NB4 (cell line): ENCODE measurements around the gene MICAL2.

Experiments used
- DNase-seq: peaks from one replicate; pipeline ENCODE4 v3.0.0; 2010; ENCODE audit warnings: low read depth
- H3K4me3 ChIP-seq: one replicate; pipeline ENCODE4 v1.5.1; 2011; ENCODE audit warnings: mild to moderate bottlenecking, low read depth, low read length, moderate library complexity
- CTCF ChIP-seq: IDR thresholded peaks from one replicate; pipeline ENCODE4 v1.5.1; 2012; ENCODE audit warnings: low read depth, low read length
- MAX ChIP-seq: IDR thresholded peaks from 2 replicates; pipeline ENCODE4 v1.6.1; 2011; ENCODE audit warnings: low read depth, low read length
- MYC ChIP-seq: IDR thresholded peaks from 2 replicates; pipeline ENCODE4 v1.6.1; 2011; ENCODE audit warnings: low read depth, low read length
- POLR2A ChIP-seq: IDR thresholded peaks from 2 replicates; pipeline ENCODE4 v1.6.1; 2011; ENCODE audit warnings: mild to moderate bottlenecking; ENCODE audit not compliant: insufficient read length; ENCODE audit errors: extremely low read depth

MICAL2 gene

GRCh38 chr11:12166299-12167060, 56.1 kb downstream of the MICAL2 start:
- TF ChIP-seq MAX (no peak), CTCF (no peak), POLR2A (no peak), MYC (no peak)
- no peak for DNase-seq
- H3K4me3 ChIP-seq = no peak overlapping the region

GRCh38 chr11:12167061-12168000, 56.9 kb downstream of the MICAL2 start:
- peak; percentile 78 for DNase-seq
- no peak overlapping the region for H3K4me3 ChIP-seq
- no peak for TF ChIP-seq POLR2A
- no peak for TF ChIP-seq MAX
- TF ChIP-seq MYC = no peak
- TF ChIP-seq CTCF = no peak

- H3K4me3 ChIP-seq = no peak overlapping the region
- DNase-seq = no peak
- TF ChIP-seq POLR2A = no peak
- no peak for TF ChIP-seq CTCF
- TF ChIP-seq MYC = no peak
- TF ChIP-seq MAX = no peak
Measured at GRCh38 chr11:12168114-12168513, 57.7 kb downstream of the MICAL2 start.

- TF ChIP-seq CTCF = no peak
- no peak for TF ChIP-seq MAX
- TF ChIP-seq MYC = no peak
- no peak for TF ChIP-seq POLR2A
- no peak for DNase-seq
- no peak overlapping the region for H3K4me3 ChIP-seq
Measured at GRCh38 chr11:12169822-12170221, 59.4 kb downstream of the MICAL2 start.

GRCh38 chr11:12170501-12170900, 60.1 kb downstream of the MICAL2 start:
- DNase-seq = no peak
- no peak for TF ChIP-seq MAX
- no peak for TF ChIP-seq MYC
- TF ChIP-seq CTCF = no peak
- TF ChIP-seq POLR2A = no peak
- no peak overlapping the region for H3K4me3 ChIP-seq
